NCI-H460 (cell line): ENCODE data around the gene VWA7. TPM values are rescaled to one million over a fixed set of nuclear protein-coding genes. Genes with fewer than 3 reads are reported as not detected.
"Not testable (repeated sequence)": the region's sequence is repeated elsewhere in the genome, so short reads cannot be mapped to it uniquely, and the experiment has no call there.

Experiments used
- DNase-seq: peaks from one replicate; pipeline ENCODE4 v3.0.0-alpha.2; 2016; ENCODE audit warnings: low read depth; ENCODE audit errors: extremely low read depth
- total RNA-seq: library from RNA; depleted of rRNA; stranded (reverse); fragments of >200 nt; shearing (Covaris generic); gene quantifications from 2 replicates; pipeline ENCODE4 v1.2.3, GENCODE V29; 2014

VWA7 gene
- total RNA-seq, 1 experiment from 2014 or later = 0.47 TPM

GRCh38 chr6:31805939-31806469, 28.9 kb upstream of the VWA7 start:
- DNase-seq = no peak

DNA sequence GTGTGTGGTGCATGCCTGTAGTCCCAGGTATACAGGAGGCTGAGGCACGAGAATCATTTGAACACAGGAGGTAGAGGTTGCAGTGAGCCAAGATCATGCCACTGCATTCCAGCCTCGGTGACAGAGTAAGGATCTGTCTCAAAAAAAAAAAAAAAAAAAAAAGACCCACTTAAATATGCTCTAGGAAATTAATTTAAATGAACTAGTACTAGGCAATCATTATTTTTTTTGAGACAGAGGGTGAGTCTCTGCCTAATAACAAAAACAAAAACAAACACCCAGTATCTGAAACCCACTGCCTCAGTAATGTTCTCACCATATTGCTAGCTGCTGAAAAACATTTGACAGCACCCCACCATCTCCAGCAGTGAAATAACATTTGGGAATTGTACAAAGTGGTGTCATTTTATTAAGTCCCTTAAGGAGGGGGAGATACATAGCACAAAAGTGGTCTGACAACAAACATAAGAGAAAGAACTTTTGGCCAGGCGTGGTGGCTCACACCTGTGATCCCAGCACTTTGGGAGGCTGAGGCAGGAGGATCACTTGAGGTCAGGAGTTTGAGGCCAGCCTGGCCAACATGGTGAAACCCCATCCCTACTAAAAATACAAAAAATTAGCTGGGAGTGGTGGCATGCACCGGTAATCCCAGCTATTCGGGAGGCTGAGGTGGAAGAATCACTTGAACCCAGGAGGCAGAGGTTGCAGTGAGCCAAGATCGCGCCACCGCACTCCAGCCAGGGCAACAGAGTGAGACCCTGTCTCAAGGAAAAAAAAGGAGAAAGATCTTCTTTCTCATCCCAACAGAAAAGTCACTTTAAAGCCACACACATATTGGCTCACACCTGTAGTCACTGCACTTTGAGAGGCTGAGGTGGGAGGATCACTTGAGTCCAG, 24.2 kb upstream of the VWA7 start:
- DNase-seq = not testable (repeated sequence)

DNA sequence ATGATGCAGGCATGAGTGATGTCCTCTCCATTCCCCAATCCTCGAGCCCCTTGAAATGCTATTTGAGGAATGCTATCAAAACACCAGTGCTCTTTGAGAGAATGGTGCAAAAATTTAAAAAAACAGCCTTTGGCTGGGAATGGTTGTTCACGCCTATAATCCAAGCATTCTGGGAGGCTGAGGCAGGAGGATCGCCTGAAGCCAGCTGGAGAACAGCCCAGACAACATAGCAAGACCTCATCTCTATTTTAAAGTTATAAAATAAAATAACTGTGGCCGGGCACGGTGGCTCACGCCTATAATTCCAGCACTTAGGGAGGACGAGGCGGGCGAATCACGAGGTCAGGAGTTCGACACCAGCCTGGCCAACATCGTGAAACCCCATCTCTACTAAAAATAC, 22.7 kb upstream of the VWA7 start:
- no peak for DNase-seq

DNA sequence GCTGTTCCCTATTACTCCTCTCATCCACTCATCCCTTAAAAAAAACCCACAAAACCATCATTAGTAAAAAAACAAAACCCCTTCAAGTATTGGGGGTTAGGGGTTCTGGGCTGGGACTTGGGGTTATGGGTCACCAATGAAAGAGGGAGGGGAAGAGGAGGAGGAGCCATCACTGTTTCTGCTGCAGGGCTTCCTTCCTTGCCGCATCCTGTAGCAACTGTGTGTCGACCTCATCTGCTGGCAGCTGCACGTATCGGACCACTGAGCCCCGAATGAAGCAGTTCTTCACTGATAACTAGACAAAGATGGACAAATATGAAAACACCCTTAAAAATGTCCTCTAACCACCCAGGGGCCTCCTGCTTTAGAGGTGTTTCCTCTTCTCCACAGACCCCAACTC, 20.5 kb upstream of the VWA7 start:
- no peak for DNase-seq

GRCh38 chr6:31796993-31797385, 19.9 kb upstream of the VWA7 start:
- no peak for DNase-seq

GRCh38 chr6:31795616-31796298, 18.6 kb upstream of the VWA7 start, which contains the start of gene VARS1:
VARS1 (minus strand) TSS chr6:31795752; CDS start chr6:31795217, 535 bp downstream.
- DNase-seq = peak; percentile 83

GRCh38 chr6:31794866-31795615, 17.9 kb upstream of the VWA7 start:
- no peak for DNase-seq

DNA sequence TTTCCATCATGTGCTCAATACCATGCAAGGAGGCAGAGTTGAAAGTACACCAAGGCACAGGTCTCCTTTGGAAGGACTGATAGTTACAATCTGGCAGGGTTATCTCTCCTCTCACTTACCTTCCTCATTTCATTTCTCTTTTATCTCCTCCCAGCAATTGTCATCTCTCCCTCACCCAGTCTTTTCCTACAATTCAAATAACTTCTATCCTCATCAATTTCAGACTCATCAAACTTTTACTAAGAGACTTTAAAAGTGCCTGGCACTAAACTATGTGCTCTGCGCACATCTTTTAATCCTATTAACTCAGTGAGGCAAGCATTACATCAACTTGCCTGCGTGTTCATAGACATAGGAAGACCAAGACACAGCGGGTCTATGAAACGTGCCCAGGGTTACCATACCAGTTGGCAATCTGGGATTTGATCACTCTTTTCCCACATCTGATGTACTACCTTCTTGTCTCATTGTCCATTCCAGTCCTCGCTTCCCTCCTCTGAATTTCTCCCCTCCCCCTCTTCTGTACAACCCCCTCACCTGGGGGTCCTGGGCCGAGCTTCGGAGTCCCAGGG, 17.3 kb upstream of the VWA7 start:
- DNase-seq = no peak

DNA sequence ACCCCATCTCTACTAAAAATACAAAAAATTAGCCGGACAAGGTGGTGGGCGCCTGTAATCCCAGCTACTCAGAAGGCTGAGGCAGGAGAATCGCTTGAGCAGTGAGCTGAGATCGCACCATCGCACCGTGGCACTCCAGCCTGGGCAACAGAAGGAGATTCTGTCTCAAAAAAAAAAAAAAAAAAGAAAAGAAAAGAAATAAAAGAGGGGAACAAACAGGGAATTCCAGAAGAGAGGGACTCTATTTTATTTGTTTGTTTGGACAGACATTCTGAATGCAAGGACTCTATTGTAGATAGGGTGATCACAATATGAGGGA, 16.8 kb upstream of the VWA7 start:
- DNase-seq = not testable (repeated sequence)

- no peak for DNase-seq
These were observed 15.6 kb upstream of the VWA7 start for GRCh38 chr6:31792761-31793171.

- no peak for DNase-seq
These were observed 14.9 kb upstream of the VWA7 start for GRCh38 chr6:31792090-31792374.

GRCh38 chr6:31791324-31792089, 14.4 kb upstream of the VWA7 start:
- peak; percentile 22 for DNase-seq

- no peak for DNase-seq
These were observed 8.3 kb upstream of the VWA7 start for GRCh38 chr6:31785475-31785874.

GRCh38 chr6:31784098-31784925, 7.2 kb upstream of the VWA7 start:
- no peak for DNase-seq

DNA sequence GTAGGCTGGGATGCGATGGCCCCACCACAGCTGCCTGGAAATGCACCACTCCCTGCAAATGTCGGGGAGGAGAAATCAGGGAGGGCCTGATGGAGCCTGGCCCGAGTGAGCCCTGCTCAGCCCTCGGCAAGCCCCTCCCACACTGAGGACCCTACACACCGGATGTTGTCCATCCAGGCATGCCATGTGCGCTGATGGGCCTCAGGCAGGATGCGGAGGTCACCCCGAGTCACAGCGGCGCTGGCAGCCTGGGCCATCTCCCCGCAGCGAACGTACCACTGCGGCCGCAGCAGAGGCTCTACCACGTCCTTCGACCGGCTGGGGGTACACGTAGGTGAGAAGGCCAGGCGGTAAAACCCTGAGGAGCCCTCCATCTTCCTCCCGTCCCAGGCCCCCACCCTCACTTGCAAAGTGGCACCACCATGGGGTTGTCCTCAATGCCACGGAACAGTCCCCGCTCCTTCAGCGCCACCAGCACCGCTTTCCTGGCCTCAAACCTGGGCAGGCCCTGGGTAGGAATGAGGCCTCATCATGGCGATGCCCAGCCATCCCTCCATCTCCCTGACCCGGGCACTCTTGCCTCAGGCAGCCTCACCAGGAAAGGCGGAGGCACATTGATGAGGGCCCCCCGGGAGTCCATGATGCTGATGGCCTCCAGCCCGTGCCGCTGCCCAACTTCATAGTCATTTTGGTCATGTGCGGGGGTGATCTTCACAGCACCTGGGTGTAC, 5.2 kb upstream of the VWA7 start:
- no peak for DNase-seq

- DNase-seq = no peak
These were observed 4.4 kb upstream of the VWA7 start for GRCh38 chr6:31781244-31782125.

GRCh38 chr6:31780507-31781243, 3.5 kb upstream of the VWA7 start:
- no peak for DNase-seq
